Measurements from ENCODE around the gene MED9.
A peak's percentile ranks its signal among the peaks of the same experiment; 100 is the strongest.

The MED9 gene

GRCh38 chr17:17539591-17539990, 62.8 kb downstream of the MED9 start:
- ATAC-seq = no peak
- H3K27ac Mint-ChIP-seq = peak overlapping the region in 1 of 2 donors; percentile 34
- no peaks in the 10 kb centered on the region for H3K27me3 Mint-ChIP-seq
- no peaks in the 10 kb centered on the region for H3K9me3 Mint-ChIP-seq
- no peak overlapping the region for H3K4me3 Mint-ChIP-seq
- DNase-seq = no peak
- no peaks in the 10 kb centered on the region for H3K4me1 Mint-ChIP-seq

DNA sequence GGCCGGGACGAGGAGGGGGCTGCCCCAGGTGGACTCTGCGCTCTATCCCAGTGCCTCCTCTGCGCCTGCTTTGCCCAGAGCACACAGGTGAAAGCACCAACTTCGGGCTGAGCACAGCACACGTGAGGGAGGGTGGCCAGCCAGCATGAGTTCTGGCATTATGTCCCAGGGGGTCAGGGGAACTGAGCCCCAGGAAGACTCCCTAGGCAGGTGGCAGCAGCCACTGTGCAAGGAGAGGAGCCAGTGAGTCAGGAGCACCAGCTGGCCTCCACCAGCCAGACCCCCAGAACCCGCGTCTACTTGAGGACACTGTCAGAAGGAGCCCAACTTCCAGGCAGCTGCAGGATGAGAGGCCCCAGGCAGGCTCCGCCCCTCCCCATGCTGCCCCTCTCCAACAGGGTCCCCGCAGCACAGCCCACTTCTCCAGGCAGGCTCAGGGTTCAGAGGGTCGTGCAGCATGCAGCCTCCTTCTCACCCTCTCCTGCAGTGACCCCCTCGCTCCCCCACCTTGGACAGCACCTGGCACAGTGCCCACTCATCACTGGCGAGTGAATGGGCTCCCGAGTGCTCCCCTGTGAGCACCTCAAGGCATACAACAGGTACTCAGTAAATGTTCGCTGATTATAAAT, 63.6 kb downstream of the MED9 start:
- H3K9me3 Mint-ChIP-seq = no peaks in the 10 kb centered on the region
- no peaks in the 10 kb centered on the region for H3K4me1 Mint-ChIP-seq
- DNase-seq (no peak), ATAC-seq (no peak)
- no peaks in the 10 kb centered on the region for H3K27me3 Mint-ChIP-seq
- no peak overlapping the region for H3K4me3 Mint-ChIP-seq
- no peak overlapping the region for H3K27ac Mint-ChIP-seq

DNA sequence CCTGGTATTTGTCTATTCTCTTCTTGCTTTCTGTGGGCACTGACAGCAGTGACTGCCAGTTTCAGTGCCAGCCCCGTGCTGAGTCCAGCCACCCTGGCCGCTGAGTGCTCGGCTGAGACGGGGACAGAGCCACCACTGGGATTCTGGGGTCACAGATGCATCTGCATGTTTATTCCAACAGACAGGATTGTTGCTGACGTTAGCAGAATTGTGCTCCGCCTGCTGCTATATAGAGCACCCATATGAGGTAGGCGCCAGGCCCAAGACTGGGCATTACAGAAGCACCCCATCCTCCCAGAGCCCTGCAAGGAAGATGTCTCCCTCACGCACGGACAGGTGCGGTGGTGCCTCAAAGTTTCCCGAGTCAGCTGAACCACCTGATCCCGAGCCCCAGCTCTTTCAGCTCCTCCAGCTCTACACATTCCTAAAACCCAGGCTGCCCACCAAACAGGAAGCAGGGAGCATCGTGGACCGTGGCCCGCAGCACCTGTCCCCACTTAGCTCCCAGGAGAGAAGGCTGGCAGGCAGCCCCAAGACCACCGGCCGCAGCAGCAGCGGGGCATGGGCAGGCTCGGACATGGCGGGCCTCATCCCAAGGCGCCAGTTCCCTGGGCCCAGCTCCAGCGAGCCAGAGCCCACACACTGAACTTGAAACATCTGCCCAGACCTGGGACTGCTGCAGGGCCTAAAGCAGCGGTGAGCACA, 64.3 kb downstream of the MED9 start:
- Mint-ChIP-seq H3K27ac (no peak overlapping the region), H3K9me3 (no peaks in the 10 kb centered on the region), H3K4me3 (no peak overlapping the region), H3K27me3 (no peaks in the 10 kb centered on the region), H3K4me1 (no peaks in the 10 kb centered on the region)
- no peak for ATAC-seq
- DNase-seq = no peak

DNA sequence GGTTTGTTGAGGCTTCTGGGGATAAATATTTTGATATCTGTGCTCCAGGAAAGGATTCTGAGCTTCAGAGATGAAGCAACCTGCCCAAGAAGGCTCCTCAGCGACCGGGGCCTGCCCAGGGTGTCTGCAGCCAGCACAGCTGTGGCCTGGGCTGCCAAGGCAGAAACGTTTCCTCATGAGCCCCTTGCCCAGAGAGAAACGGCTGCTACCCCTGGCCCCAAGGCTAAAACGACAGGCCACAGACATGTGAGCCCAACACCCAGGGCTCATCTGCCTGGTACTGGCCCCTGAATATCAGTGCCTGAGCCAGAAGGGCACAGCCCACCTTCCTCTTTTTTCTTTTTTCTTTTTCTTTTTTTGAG, 64.8 kb downstream of the MED9 start:
- H3K9me3 Mint-ChIP-seq = no peaks in the 10 kb centered on the region
- H3K27me3 Mint-ChIP-seq = no peaks in the 10 kb centered on the region
- H3K4me3 Mint-ChIP-seq = no peak overlapping the region
- no peaks in the 10 kb centered on the region for H3K4me1 Mint-ChIP-seq
- DNase-seq (no peak), ATAC-seq (no peak)
- H3K27ac Mint-ChIP-seq = peak overlapping the region in 1 of 2 donors; percentile 85

Measured in stimulated activated naive CD8-positive, alpha-beta T cell treated with anti-CD3 and anti-CD28 coated beads, Interleukin-15, amount 100 ng/mL, for 72 hours (primary cell).